Measurements from ENCODE around the gene GNG5.

GRCh38 chr1:84525779-84526178 lies 19.4 kb upstream of the GNG5 start:
- TF ChIP-seq CTCF (IDR thresholded peaks at IDR 0.05) (no peak), POLR2A (IDR thresholded peaks at IDR 0.05) (no peak)

Data from adrenal gland (tissue), 5 donors.